CD14-positive monocyte (primary cell): ENCODE measurements around the gene SNCB. TPM values are rescaled to one million over a fixed set of nuclear protein-coding genes. Genes with fewer than 3 reads are reported as not detected.

Source experiments
- DNase-seq, 3 donors: peaks; one replicate each; pipeline ENCODE4 v3.0.0-alpha.2; 2011 to 2022
- H2AFZ ChIP-seq: 2 replicates; pipeline ENCODE4 v1.6.0; 2012; ENCODE audit warnings: mild to moderate bottlenecking, low read depth, low read length, inconsistent platforms; ENCODE audit not compliant: insufficient read depth, poor library complexity, severe bottlenecking
- H3K27ac ChIP-seq, 2 donors: 1 replicate in 1 of 2; 2 replicates in 1 of 2; pipeline ENCODE4 v1.5.1; 2012 to 2013; ENCODE audit warnings: low read length in 2 of 2, control low read depth in 1 of 2, inconsistent platforms in 1 of 2, low read depth in 1 of 2, mild to moderate bottlenecking in 1 of 2
- H3K27me3 ChIP-seq, 2 donors: one replicate each; pipeline versions ENCODE4 v1.6.0 to v1.6.1; 2011 to 2013; ENCODE audit warnings: low read length in 2 of 2; ENCODE audit not compliant: control insufficient read depth in 2 of 2, insufficient read depth in 2 of 2
- H3K36me3 ChIP-seq, 2 donors: replicated peaks in 1 of 2; 1 replicate in 1 of 2; 2 replicates in 1 of 2; pipeline versions ENCODE4 v1.5.1 to v1.6.1; 2012 to 2013; ENCODE audit warnings: low read length in 2 of 2, control low read depth in 1 of 2, inconsistent platforms in 1 of 2, mild to moderate bottlenecking in 1 of 2; ENCODE audit not compliant: insufficient read depth in 2 of 2, control insufficient read depth in 1 of 2
- H3K4me1 ChIP-seq, 2 donors: 1 replicate in 1 of 2; 2 replicates in 1 of 2; pipeline versions ENCODE4 v1.5.1 to v1.6.1; 2012 to 2013; ENCODE audit warnings: low read length in 2 of 2, control low read depth in 1 of 2, inconsistent platforms in 1 of 2, mild to moderate bottlenecking in 1 of 2, moderate library complexity in 1 of 2; ENCODE audit not compliant: insufficient read depth in 2 of 2, control insufficient read depth in 1 of 2
- H3K4me2 ChIP-seq: replicated peaks from 2 replicates; pipeline ENCODE3; 2012; ENCODE audit warnings: low read length, moderate library complexity, mild to moderate bottlenecking; ENCODE audit not compliant: poor library complexity, severe bottlenecking; ENCODE audit errors: extremely low read depth
- H3K4me3 ChIP-seq, 3 experiments: fragments of 200-600 bp in 1 of 3; sonication (generic) in 1 of 3; replicated peaks in 1 of 3; 1 replicate in 2 of 3; 2 replicates in 1 of 3; pipeline ENCODE4 v1.5.1; 2011 to 2013; ENCODE audit warnings: low read length in 3 of 3, mild to moderate bottlenecking in 3 of 3, control low read depth in 2 of 3, low read depth in 2 of 3, inconsistent platforms in 1 of 3, moderate library complexity in 1 of 3
- H3K79me2 ChIP-seq: 2 replicates; pipeline ENCODE4 v1.6.0; 2012; ENCODE audit warnings: mild to moderate bottlenecking, control low read depth, inconsistent platforms, low read length, moderate library complexity; ENCODE audit not compliant: insufficient read depth
- H3K9ac ChIP-seq: 2 replicates; pipeline ENCODE4 v1.6.0; 2017; ENCODE audit warnings: low read length, mild to moderate bottlenecking; ENCODE audit not compliant: insufficient read depth, poor library complexity, severe bottlenecking
- H3K9me3 ChIP-seq, 2 donors: replicated peaks in 1 of 2; 1 replicate in 1 of 2; 2 replicates in 1 of 2; pipeline versions ENCODE4 v1.5.1 to v1.6.1; 2012 to 2013; ENCODE audit warnings: low read length in 2 of 2, control low read depth in 1 of 2; ENCODE audit not compliant: control insufficient read depth in 1 of 2, insufficient read depth in 1 of 2
- H4K20me1 ChIP-seq: 2 replicates; pipeline ENCODE4 v1.6.0; 2012; ENCODE audit warnings: mild to moderate bottlenecking, low read length, control low read depth, moderate library complexity; ENCODE audit not compliant: insufficient read depth
- H3K27ac Mint-ChIP-seq, 7 donors: one replicate each; pipeline ENCODE4 v1.8.0; 2020; ENCODE audit warnings: mild to moderate bottlenecking in 7 of 7, mixed read lengths in 7 of 7, moderate library complexity in 6 of 7, inconsistent platforms in 2 of 7
- H3K27me3 Mint-ChIP-seq, 3 donors: one replicate each; pipeline ENCODE4 v1.8.0; 2021 to 2022; ENCODE audit warnings: low read depth in 3 of 3, mild to moderate bottlenecking in 3 of 3, mixed read lengths in 3 of 3, moderate library complexity in 3 of 3, inconsistent platforms in 1 of 3
- H3K36me3 Mint-ChIP-seq, 2 donors: one replicate each; pipeline ENCODE4 v1.8.0; 2020; ENCODE audit warnings: mixed read lengths in 2 of 2, inconsistent platforms in 1 of 2, mild to moderate bottlenecking in 1 of 2
- H3K4me1 Mint-ChIP-seq: one replicate; pipeline ENCODE4 v1.8.0; 2020; ENCODE audit warnings: mild to moderate bottlenecking, mixed read lengths
- H3K4me3 Mint-ChIP-seq, 2 donors: one replicate each; pipeline ENCODE4 v1.8.0; 2020; ENCODE audit warnings: mild to moderate bottlenecking in 2 of 2, mixed read lengths in 2 of 2, moderate library complexity in 1 of 2
- H3K9me3 Mint-ChIP-seq, 7 donors: one replicate each; pipeline ENCODE4 v1.8.0; 2020 to 2022; ENCODE audit warnings: mixed read lengths in 7 of 7, mild to moderate bottlenecking in 6 of 7, moderate library complexity in 6 of 7, inconsistent platforms in 2 of 7
- CTCF ChIP-seq: fragments of 200-600 bp; IDR thresholded peaks from one replicate; pipeline ENCODE4 v1.8.0; 2022; ENCODE audit warnings: antibody characterized with exemption, mild to moderate bottlenecking
- WGBS: methylation state at CpG from one replicate; pipeline ENCODE4 v1.1.5; 2013; ENCODE audit warnings: missing lambda C conversion rate; ENCODE audit not compliant: insufficient coverage; 5-methylcytosine and 5-hydroxymethylcytosine counted together
- intact Hi-C, 2 donors: fragments of 100-400 bp; cut with micrococcal nuclease; formaldehyde crosslinking; loops; one replicate each; pipeline versions ENCODE4 v1.15.0 to v1.15.1; 2023
- polyA plus RNA-seq, 3 donors: library from polyadenylated mRNA; depleted of rRNA in 1 of 3; unstranded in 2 of 3; stranded (reverse) in 1 of 3; fragments of 300-500 nt in 2 of 3; fragments of >200 nt in 1 of 3; fragmentation: Illumina TruSeq in 2 of 3; gene quantifications; 1 replicate in 2 of 3; 2 replicates in 1 of 3; pipeline ENCODE4 v1.2.3, GENCODE V29; 2012 to 2021

SNCB gene
- polyA plus RNA-seq, 3 donors = not detected

GRCh38 chr5:176616511-176616910, 13.8 kb downstream of the SNCB start:
- Histone ChIP-seq H3K9ac (no peak overlapping the region), H3K9me3 (peaks cover 14 to 28% of the 10 kb centered on the region in 2 donors), H4K20me1 (no peaks in the 10 kb centered on the region), H3K79me2 (no peaks in the 10 kb centered on the region), H3K4me1 (peaks cover 19 to 24% of the 10 kb centered on the region in 2 donors), H3K4me2 (no peak overlapping the region), H2AFZ (no peak overlapping the region), H3K27ac (no peak overlapping the region), H3K36me3 (no peaks in the 10 kb centered on the region), H3K4me3 (no peak overlapping the region), H3K27me3 (peaks cover 22 to 56% of the 10 kb centered on the region in 2 donors)
- no peak for DNase-seq
- Mint-ChIP-seq H3K27me3 (peaks cover 63 to 83% (median 67%) of the 10 kb centered on the region in 3 donors), H3K9me3 (peaks cover 0 to 30% (median 19%) of the 10 kb centered on the region in 7 donors), H3K27ac (no peak overlapping the region), H3K36me3 (peaks cover 6% of the 10 kb centered on the region in 2 donors), H3K4me3 (no peak overlapping the region), H3K4me1 (peaks cover 20% of the 10 kb centered on the region)
- intact Hi-C loops = no loop called here
- 90% methylated on average over 4 of the region's 7 CpGs for WGBS
- no peak for TF ChIP-seq CTCF

- H3K27me3 ChIP-seq = peaks cover 18 to 50% of the 10 kb centered on the region in 2 donors
- peaks cover 12 to 18% of the 10 kb centered on the region in 2 donors for H3K9me3 ChIP-seq
- WGBS = 89% methylated on average over 3 of the region's 8 CpGs
- no peak overlapping the region for H3K4me3 ChIP-seq
- Mint-ChIP-seq H3K27me3 (peaks cover 51 to 79% (median 58%) of the 10 kb centered on the region in 3 donors), H3K27ac (no peak overlapping the region), H3K9me3 (peaks cover 0 to 22% (median 16%) of the 10 kb centered on the region in 7 donors), H3K4me1 (peaks cover 12% of the 10 kb centered on the region), H3K4me3 (no peak overlapping the region), H3K36me3 (no peaks in the 10 kb centered on the region)
- no peaks in the 10 kb centered on the region for H4K20me1 ChIP-seq
- no peak overlapping the region for H3K27ac ChIP-seq
- TF ChIP-seq CTCF = no peak
- no peaks in the 10 kb centered on the region for H3K36me3 ChIP-seq
- no peak overlapping the region for H3K4me2 ChIP-seq
- peaks cover 11 to 12% of the 10 kb centered on the region in 2 donors for H3K4me1 ChIP-seq
- H3K9ac ChIP-seq = no peak overlapping the region
- no peak overlapping the region for H2AFZ ChIP-seq
- no peak for DNase-seq
- intact Hi-C loops = no loop called here
- no peaks in the 10 kb centered on the region for H3K79me2 ChIP-seq
These were observed 15.4 kb downstream of the SNCB start for GRCh38 chr5:176614805-176615478.
